ENCODE results near the gene IFI44L. TPM values are rescaled to one million over a fixed set of nuclear protein-coding genes. Genes with fewer than 3 reads are reported as not detected.

The IFI44L gene
- total and polyA plus RNA-seq, 5 donors: 4.7 to 28.9 (median 8.9) TPM

DNA sequence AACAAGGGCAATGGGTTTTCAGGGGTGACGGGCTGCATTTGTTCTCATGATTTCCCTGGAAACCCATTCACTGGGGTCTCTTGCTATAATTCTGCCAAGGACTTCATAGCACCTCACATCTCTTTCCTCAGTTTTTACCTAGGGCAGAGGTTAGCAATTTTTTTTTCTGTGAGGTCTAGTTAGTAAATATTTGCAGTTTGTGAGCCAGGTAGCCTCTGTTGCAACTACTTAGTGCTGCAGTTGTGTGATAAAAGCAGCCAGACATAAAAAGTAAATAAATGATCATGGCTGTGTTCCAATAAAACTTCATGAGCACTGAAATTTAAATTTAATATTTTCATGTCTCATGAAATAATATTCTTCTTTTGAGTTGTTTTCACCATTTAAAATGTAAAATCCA lies 67.1 kb downstream of the IFI44L start:
- intact Hi-C loops (cut with DNase I): no loop called here
- WGBS: 92% methylated on average over 1 of the region's 1 CpG
- H3K4me3 ChIP-seq (ENCODE audit: low read length): no peak overlapping the region
- ATAC-seq (no peak), DNase-seq (no peak)
- H3K9me3 ChIP-seq (ENCODE audit: control insufficient read depth, low read length): no peaks in the 10 kb centered on the region
- H3K27me3 ChIP-seq (ENCODE audit: control insufficient read depth, insufficient read depth): peaks cover 3% of the 10 kb centered on the region
- no peaks in the 10 kb centered on the region for H3K4me1 ChIP-seq (ENCODE audit: control insufficient read depth, insufficient read depth, low read length)
- no peak overlapping the region for H3K27ac ChIP-seq (ENCODE audit: low read length)

GRCh38 chr1:78687914-78688313 lies 67.7 kb downstream of the IFI44L start:
- no peak for ATAC-seq
- no peak overlapping the region for H3K4me3 ChIP-seq (ENCODE audit: low read length)
- H3K27ac ChIP-seq (ENCODE audit: low read length): no peak overlapping the region
- intact Hi-C loops (cut with DNase I): no loop called here
- WGBS: 57% methylated on average over 2 of the region's 2 CpGs
- H3K27me3 ChIP-seq (ENCODE audit: control insufficient read depth, insufficient read depth): peaks cover 3% of the 10 kb centered on the region
- DNase-seq: no peak
- no peaks in the 10 kb centered on the region for H3K9me3 ChIP-seq (ENCODE audit: control insufficient read depth, low read length)
- H3K4me1 ChIP-seq (ENCODE audit: control insufficient read depth, insufficient read depth, low read length): no peaks in the 10 kb centered on the region

GRCh38 chr1:78688697-78689096 lies 68.4 kb downstream of the IFI44L start:
- intact Hi-C loops (cut with DNase I): no loop called here
- ATAC-seq (no peak), DNase-seq (no peak)
- Histone ChIP-seq H3K27ac (ENCODE audit: low read length) (no peak overlapping the region), H3K4me1 (ENCODE audit: control insufficient read depth, insufficient read depth, low read length) (no peaks in the 10 kb centered on the region), H3K4me3 (ENCODE audit: low read length) (no peak overlapping the region), H3K27me3 (ENCODE audit: control insufficient read depth, insufficient read depth) (peaks cover 3% of the 10 kb centered on the region), H3K9me3 (ENCODE audit: control insufficient read depth, low read length) (no peaks in the 10 kb centered on the region)

- 81% methylated on average over 3 of the region's 3 CpGs for WGBS
- no peaks in the 10 kb centered on the region for H3K9me3 ChIP-seq (ENCODE audit: control insufficient read depth, low read length)
- H3K4me3 ChIP-seq (ENCODE audit: low read length): no peak overlapping the region
- H3K27ac ChIP-seq (ENCODE audit: low read length): no peak overlapping the region
- ATAC-seq (no peak), DNase-seq (no peak)
- intact Hi-C loops (cut with DNase I): no loop called here
- H3K4me1 ChIP-seq (ENCODE audit: control insufficient read depth, insufficient read depth, low read length): no peaks in the 10 kb centered on the region
- peaks cover 3% of the 10 kb centered on the region for H3K27me3 ChIP-seq (ENCODE audit: control insufficient read depth, insufficient read depth)
These were observed 70.3 kb downstream of the IFI44L start for GRCh38 chr1:78690516-78690915.

DNA sequence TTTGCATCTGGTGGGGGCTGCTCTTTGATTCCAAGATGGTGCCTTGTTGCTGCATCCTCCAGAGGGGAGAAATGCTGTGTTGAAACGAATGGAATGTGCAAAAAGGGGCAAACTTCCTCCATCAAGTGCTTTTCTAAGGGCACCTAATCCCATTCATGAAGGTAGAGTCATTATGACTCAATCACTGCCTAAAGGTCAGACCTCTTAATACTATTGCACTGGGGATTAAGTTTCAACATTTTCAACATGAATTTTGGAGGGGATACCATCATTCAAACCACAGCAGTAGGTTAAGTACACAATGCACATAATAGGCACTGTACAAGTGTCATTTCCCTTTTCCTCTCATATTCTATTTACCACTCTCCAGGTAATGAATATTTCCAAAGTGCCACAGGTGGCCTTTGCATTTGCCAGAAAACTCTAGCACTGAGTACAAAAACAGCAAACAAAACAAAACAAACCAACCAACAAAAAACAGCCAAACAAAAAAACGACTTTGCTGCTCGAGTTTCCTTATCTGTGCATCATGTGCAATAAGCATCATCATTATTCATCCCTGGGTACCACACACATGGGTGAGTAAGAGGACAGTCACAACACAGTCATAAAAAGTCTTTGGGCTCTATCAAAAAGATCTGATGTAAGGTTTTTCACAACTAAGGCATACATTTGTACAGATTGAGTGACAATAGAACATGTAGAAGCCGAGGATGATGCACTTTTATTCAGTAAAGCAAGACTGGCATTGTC lies 71.9 kb downstream of the IFI44L start:
- ATAC-seq: no peak
- H3K27ac ChIP-seq (ENCODE audit: low read length): no peak overlapping the region
- no peak for DNase-seq
- intact Hi-C loops (cut with DNase I): no loop called here
- H3K27me3 ChIP-seq (ENCODE audit: control insufficient read depth, insufficient read depth): peaks cover 2% of the 10 kb centered on the region
- WGBS: 50% methylated on average over 4 of the region's 4 CpGs
- H3K9me3 ChIP-seq (ENCODE audit: control insufficient read depth, low read length): no peaks in the 10 kb centered on the region
- no peak overlapping the region for H3K4me3 ChIP-seq (ENCODE audit: low read length)
- no peaks in the 10 kb centered on the region for H3K4me1 ChIP-seq (ENCODE audit: control insufficient read depth, insufficient read depth, low read length)

Other genes with a start within 250 kb of the IFI44L start
- 1 to 10 TPM in 2 of 4 donors, under 1 TPM in 2; 0.34 to 1.7 (median 1.1) TPM for gene PTGFR, start 129.5 kb upstream of the IFI44L start, total RNA-seq
- 0.72 TPM for gene PTGFR, start 129.5 kb upstream of the IFI44L start, polyA plus RNA-seq
- gene IFI44, start 29.4 kb downstream of the IFI44L start, total RNA-seq: 10 to 100 TPM; 12.8 to 32.4 (median 17.9) TPM
- gene IFI44, start 29.4 kb downstream of the IFI44L start, polyA plus RNA-seq: 13.7 TPM

All from right cardiac atrium (tissue), 5 donors.